ENCODE data around the gene FBXO24. TPM values are rescaled to one million over a fixed set of nuclear protein-coding genes. Genes with fewer than 3 reads are reported as not detected.
"Not testable (repeated sequence)": the region's sequence is repeated elsewhere in the genome, so short reads cannot be mapped to it uniquely, and the experiment has no call there.

Gene FBXO24
- total RNA-seq, 1 donor from 2014 or later, result 0.20 TPM

DNA sequence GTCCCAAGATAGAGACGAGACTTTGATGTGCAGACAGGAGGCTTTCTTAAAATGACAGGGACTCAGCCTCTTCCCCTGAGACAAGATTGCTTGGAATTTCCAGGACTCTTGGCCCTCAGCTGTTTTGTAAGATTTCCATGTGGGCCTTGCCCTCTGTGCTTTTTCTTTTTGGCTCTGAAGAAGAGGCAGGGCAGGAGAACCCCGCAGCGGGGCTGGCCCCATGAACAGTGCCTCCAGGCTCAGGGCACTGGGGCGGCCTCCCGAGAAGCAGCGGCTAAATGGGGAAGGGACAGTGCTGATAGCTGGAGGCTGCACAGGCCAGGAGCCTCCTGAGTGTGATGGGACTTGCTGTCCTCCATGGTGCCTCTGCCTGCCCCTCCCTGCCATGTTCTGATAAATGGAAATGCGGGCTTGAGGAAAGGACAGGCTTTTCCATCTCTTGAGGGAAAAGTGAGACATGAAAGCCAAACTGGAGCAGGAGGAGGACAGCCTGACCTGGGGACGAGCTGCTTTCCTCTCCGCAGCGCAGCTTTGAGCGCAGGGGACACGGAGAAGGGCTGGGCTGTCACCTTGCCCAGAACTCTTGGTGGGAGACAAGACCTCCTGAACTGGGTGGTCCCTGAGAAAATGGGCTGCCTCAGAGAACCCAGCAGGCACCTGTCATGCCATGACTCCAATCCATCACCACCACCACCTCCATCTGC lies 24.5 kb upstream of the FBXO24 start:
- no peak for DNase-seq

- no peak for DNase-seq
Observed at GRCh38 chr7:100562195-100563099, 23.7 kb upstream of the FBXO24 start.

GRCh38 chr7:100563100-100563564 lies 23.0 kb upstream of the FBXO24 start:
- DNase-seq, result no peak

DNA sequence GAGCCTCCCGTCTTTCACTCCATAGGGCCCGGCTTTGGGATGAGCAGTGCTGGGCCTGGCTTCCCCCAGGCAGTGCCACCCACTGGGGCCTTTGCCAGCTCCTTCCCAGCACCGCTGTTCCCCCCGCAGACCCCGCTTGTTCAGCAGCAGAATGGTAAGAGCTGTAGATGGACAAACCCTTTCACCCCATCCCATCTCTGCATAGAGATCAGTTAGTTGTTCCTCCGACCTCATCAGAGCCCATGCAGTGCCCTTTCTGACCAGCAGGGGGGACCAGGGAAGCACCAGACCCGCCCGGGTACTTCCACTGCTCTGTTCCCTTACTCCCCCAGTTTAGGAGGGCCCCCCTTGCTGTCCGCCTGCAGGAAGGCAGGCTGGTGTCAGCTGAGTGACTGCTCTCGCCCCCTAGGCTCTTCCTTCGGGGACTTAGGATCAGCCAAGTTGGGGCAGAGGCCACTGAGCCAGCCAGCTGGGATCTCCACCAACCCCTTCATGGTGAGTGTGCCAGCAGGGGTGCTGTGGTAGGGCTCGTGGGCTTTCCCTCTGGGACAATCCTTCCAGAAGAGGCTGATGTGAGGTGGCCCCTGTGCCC lies 22.2 kb upstream of the FBXO24 start:
- peak; percentile 17 for DNase-seq

GRCh38 chr7:100564405-100564804 lies 21.7 kb upstream of the FBXO24 start:
- DNase-seq, result not testable (repeated sequence)

GRCh38 chr7:100565133-100565571 lies 21.0 kb upstream of the FBXO24 start:
- no peak for DNase-seq

DNA sequence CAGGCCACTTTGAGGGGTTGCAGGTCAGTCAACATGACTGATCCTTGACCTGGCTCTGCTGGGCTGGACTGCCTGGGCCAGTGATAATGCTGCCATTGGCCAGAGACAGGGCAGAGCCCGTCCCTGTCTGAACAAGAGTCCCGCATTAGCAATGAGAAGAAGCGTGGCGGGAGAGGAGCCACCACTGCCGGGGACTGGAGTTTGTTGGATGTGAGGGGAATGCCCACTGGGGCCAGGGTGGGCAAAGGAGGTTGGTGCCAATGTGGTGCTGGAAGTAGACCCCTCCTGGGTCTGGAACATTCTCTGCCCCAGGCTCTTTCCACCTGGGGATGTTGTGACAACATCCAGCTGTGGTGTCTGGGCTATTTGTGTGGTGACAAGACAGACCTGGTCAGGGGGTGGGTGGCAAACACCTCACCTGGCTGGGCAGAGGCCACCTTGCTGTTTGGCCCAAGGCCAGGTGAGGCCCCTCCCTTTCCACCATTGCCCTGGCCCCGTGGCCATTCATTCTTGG lies 20.1 kb upstream of the FBXO24 start:
- DNase-seq, result no peak

- no peak for DNase-seq
Observed at GRCh38 chr7:100567031-100567730, 18.9 kb upstream of the FBXO24 start.

DNA sequence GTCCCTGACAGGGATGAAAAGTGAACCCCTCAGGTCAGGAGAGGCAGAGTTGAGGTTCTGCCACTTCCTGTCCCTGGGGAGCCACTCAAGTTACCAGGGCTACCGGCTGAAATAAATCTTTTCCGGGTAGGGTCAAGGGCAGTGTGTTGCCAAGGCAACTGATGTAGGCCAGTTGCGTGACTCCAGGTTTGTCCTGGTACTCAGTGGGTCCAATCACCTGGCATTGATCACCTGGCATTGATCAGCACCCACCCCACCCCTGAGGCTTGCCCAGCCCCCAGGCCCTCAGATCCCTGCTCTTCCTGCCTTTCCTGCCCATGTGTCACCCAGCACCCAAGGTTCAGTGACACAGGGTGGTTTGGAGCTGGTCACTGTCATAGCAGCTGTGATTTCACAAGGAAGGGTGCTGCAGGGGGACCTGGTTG lies 18.4 kb upstream of the FBXO24 start:
- no peak for DNase-seq

DNA sequence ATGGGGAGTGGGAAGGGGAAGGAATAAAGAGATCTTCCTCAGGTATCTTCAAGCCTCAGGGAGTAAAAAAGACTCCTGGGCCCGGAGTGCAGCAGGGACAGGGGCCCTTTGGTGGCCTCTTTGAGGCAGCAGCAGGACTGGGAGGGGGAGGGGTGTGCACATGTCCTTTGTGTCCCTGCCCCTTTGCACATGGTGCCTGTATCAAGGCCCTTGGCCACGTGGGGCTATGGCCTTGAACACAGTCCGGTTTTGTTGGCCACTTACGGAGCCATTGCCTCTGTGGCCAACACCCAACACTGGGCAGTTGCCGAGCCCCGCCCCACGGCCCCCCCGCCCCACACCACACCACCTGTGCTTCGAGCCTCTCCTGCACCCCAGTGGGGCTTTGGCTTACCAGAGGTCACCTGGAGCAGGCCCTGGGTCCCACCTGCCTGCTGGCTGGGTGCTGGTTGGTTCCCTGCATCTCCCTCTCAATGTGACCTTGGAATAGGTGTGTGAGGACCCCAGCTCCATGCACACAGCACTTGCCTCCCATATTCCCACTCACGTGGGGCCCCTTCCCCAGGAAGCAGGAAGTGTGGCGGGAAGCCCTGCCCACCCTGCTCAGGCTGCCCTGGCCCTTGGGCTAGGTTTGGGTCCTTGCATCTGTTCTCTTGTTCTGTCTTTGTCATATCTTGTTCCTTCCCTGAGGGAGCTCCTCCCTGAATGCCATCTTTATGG lies 17.8 kb upstream of the FBXO24 start:
- no peak for DNase-seq

GRCh38 chr7:100568896-100569844 lies 17.0 kb upstream of the FBXO24 start:
- DNase-seq, result no peak

- no peak for DNase-seq
Observed at GRCh38 chr7:100570954-100571828, 14.9 kb upstream of the FBXO24 start.

DNA sequence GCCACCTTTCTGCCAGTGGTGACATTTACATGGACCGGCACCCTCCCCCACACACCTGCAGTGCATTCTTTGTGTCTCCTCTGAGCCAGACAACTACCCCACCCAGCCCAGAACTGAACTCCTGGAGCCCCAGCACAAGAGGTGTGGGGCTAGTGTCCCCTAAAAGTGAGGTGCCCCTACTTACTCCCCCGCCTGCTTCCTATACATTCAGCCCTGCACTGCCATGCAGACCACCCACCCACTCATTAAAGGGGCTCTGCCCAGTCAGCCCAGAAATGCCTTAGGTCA lies 14.4 kb upstream of the FBXO24 start:
- no peak for DNase-seq

DNA sequence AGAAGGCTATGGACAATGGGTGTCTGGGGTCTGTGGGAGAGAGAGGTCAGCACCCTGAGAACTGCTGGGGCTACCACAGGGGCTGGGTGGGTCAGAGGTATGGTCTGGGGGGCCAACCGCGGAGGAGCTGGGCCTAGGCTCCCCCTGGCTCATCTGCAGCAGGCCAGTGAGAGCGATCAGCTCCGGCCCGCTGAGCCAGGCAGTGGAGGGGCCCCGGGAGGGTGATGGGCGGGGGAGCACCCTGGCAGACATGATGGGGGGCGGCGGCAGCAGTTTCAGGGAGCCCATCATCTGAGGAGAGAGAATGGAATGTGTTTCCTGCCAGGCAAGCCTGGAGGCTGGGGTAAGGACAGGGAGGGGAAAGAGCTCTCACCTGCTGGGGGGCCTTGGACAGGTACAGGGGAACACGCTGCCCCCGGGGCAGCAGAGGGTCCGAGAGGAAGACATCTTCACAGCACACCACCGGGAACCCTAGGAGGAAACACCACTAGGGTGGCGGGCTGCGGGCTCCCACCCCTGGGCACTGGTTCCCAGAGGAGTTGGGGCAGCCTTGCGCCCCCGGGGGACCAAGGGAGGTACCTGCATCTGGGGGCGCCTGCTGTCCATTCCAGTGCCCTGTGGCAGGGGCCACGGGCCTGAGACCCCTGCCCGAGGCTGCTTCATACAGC lies 13.7 kb upstream of the FBXO24 start:
- no peak for DNase-seq

- DNase-seq, result no peak
Observed at GRCh38 chr7:100572949-100573675, 13.0 kb upstream of the FBXO24 start.

GRCh38 chr7:100573691-100574361 lies 12.3 kb upstream of the FBXO24 start, which contains the start of gene SAP25:
TSS of gene SAP25 (minus strand) at chr7:100573900. CDS start at chr7:100573742, 158 bp downstream.
- DNase-seq, result no peak
